ENCODE measurements around the gene PAX9. TPM values are rescaled to one million over a fixed set of nuclear protein-coding genes. Genes with fewer than 3 reads are reported as not detected.
"Not testable (repeated sequence)": the region's sequence is repeated elsewhere in the genome, so short reads cannot be mapped to it uniquely, and the experiment has no call there.

The PAX9 gene
- total RNA-seq, 1 donor from 2014 or later = 83.6 TPM

GRCh38 chr14:36674659-36675058 is 13.0 kb downstream of the PAX9 start:
- peak; percentile 20 for ATAC-seq

GRCh38 chr14:36675581-36675980 is 13.9 kb downstream of the PAX9 start:
- no peak for ATAC-seq

GRCh38 chr14:36676236-36676635 is 14.6 kb downstream of the PAX9 start:
- peak; percentile 27 for ATAC-seq

GRCh38 chr14:36682338-36682737 is 20.7 kb downstream of the PAX9 start:
- ATAC-seq = no peak

DNA sequence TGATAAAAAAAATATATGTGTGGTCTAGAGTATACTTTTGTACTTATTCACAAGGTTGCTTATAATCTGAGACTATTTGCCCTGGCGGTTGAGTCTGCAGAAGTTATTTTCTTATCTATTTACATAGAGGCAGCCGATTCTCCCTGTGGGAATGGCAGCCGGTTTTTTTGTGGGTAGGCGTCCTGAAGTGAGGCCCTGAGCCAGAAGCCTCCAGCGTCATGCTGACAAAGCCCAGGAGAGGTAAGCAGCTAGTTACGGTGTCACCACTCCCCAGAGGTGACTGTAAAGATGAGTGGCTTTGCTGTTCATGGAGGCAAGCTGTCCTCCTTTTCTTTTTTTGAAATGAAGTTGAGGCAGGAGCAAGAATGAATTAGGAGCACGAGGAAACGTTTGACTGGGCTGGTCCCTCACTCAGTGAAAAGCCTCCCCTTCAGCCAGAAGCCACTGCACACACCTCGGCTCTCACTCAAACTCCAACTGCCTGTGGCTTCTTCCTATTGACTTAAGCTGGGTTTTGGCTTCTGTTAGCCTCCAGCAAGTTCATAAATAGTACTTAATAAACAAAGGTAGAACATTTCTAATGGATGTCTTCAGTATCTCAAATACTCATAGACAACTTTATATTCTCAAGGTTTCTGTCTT is 21.5 kb downstream of the PAX9 start:
- ATAC-seq = peak; percentile 67

- no peak for ATAC-seq
These were observed 23.3 kb downstream of the PAX9 start for GRCh38 chr14:36684946-36685345.

- peak; percentile 57 for ATAC-seq
These were observed 28.8 kb downstream of the PAX9 start for GRCh38 chr14:36690311-36691040.

DNA sequence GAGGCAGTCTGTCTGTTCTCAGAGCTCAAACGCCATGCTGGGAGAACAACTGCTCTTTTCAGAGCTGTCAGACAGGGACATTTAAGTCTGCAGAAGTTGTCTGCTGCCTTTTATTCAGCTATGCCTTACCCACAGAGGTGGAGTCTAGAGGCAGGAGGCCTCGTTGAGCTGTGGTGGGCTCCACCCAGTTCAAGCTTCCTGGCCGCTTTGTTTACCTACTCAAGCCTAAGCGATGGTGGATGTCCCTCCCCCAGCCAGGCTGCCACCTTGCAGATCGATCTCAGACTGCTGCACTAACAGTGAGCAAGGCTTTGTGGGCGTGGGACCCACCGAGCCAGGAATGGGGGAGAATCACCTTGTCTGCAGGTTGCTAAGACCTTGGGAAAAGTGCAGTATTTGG is 37.8 kb downstream of the PAX9 start:
- ATAC-seq = not testable (repeated sequence)

- no peak for ATAC-seq
These were observed 39.0 kb downstream of the PAX9 start for GRCh38 chr14:36700651-36701050.

GRCh38 chr14:36701132-36701531 is 39.5 kb downstream of the PAX9 start:
- no peak for ATAC-seq

DNA sequence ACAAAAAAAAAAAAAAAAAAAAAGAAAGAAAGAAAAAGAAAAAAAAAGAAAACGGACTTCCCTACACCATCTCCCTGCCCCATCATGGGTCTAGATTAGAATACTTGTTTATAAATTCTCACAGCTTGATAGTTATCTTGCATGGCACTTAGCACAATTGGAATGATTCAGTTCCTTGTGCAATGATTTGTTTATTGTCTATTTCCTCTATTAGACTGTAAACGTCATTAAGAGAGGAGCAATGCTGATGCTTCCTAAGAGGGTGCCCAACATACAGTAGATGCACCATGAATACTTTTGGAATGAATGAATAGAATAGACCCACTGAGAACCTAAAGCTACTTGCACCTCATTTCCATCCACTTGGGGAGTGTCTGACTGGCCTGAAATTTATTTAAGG is 40.8 kb downstream of the PAX9 start:
- ATAC-seq = no peak

DNA sequence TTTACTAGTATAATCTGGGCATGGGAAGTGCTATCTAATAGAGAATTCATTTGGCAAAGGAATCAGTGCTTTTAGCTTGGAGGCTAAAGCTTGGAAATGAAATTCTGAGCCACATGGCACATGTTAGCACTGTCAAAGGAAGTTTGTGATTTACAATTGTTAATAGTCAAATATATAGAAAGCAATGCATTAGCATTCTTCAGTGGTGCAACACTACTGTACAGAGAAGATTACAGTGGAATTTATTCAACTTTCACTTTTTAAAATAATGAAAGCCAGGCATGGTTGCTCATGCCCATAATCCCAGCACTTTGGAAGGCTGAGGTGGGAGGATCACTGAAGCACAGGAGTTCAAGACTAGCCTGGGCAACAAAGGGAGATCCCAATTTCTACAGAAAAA is 45.9 kb downstream of the PAX9 start:
- ATAC-seq = no peak

DNA sequence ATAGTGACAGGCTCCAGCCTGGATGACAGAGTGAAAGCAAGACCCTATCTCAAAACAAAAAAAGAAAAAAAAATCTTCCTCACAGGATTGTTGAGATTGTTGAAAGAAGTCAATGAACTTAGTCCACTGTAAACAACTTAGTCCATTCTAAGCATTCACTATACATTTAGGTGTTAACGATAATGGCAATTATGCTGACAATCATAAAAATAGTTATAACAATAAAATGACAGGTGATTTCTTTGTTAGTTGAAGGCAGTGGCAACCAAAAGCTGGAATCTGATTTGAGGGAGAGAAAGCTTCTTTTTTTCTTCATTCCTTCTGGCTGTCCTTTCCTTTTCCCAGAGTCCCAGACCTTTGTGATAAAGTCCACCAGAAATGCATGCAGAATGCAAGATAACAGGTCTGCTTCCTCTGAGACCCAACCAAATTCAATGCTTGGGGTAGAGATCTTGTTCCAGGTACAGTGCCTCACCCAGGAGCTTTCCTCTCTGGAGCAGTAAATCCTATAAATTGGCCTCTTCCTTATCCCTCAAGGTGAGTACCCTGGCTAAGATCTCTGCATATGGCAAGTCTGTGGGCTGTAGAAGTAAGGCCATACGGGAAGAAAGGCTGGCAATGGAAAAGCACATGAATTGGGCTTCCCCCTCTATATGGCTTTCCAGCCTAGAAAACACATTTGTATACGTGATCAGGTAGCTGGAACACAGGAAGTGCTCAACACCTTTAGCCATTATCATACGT is 52.5 kb downstream of the PAX9 start:
- ATAC-seq = no peak

- peak; percentile 92 for ATAC-seq
These were observed 55.0 kb downstream of the PAX9 start for GRCh38 chr14:36716614-36717184.

DNA sequence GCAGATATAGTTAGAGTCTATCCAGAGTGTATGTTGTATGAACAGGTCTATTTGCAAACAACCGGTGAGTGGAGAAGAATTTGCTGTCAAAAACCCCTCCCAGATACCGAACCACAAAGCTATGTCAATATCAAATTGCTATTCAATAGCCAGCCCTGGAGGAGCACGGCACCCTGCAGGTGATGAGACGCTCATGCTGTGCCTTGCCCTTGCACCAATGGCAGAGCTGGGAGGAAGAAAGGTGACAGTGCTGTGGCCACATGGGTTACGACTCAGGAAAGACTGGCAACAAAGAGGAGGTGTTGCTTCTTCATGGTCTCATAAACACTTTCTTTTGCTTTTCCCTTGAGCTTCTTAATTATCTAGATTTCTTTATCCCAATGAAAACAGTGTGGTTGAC is 55.7 kb downstream of the PAX9 start:
- peak; percentile 22 for ATAC-seq

DNA sequence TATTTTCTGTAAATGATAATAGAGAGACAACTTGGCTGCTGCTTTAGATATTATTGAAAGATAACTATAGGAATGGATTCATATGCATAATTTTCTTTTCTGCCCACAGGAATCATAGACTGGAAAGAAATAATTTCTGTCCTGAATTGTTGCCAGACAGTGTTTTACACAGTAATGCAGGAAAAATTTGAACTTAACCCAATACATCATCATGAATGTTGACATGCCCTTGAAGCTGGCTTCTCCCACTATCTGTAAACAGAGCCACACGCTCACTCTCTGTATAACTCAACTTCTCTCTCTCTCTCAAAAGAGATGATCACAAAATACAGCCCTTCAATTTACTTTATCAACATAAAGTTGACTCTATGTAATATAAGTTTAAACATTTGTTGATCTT is 56.6 kb downstream of the PAX9 start:
- ATAC-seq = no peak

- no peak for ATAC-seq
These were observed 58.2 kb downstream of the PAX9 start for GRCh38 chr14:36719823-36720222.

GRCh38 chr14:36720657-36721056 is 59.0 kb downstream of the PAX9 start:
- ATAC-seq = no peak

DNA sequence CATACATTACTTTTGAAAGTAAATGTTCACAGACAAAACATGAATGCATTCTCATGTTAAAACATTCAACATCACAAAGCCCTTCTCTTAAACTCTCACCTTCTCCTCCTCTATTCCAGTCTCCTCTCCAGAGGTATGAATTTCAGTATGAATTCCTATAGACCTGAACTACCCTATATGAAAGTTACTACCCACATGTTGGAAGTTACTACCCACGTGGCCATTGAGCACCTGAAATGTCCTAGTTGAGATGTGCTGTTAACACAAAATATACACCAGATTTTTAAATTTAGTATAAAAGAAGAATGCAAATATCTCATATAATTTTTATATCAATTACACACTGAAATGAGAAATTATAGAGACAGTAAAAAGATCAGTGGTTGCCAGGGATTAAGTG is 60.2 kb downstream of the PAX9 start:
- no peak for ATAC-seq

DNA sequence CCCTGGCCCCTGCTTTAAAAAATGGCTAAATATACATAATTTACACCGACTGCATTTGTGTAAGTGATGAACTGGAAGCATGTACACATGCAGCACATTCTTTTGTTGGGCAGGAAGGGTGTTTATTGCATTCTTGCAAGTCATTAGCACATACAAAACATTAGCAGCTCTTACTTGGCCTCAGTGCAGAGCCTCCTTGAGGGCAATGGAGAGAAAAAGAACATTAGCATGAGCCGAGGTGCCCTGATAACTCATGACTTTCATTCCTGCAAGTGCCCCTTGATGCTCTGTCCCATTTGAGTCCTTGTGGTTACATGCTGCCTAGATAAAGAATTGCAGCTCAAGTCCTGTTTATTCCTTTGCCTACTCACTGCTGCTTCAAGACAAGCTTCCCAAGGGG is 61.9 kb downstream of the PAX9 start:
- no peak for ATAC-seq

DNA sequence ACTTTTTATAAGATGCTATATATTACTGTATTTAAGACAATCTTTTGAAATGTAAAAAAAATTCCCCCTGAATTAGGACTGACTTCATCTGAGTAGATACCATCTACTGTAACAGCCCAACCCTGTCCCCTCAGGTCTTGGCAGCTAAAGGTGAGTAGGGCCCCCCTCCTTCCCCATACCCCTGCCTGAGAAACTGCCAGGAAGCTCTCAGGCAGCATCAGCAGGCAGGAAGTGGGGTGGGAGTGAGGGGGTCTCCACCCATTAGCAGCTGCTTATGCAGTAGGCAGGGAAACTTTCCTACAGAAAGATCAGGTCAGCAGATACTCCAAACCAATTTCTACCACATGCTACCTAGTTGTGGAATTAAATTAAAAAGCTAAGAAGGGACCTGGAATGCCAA is 62.5 kb downstream of the PAX9 start:
- ATAC-seq = no peak

DNA sequence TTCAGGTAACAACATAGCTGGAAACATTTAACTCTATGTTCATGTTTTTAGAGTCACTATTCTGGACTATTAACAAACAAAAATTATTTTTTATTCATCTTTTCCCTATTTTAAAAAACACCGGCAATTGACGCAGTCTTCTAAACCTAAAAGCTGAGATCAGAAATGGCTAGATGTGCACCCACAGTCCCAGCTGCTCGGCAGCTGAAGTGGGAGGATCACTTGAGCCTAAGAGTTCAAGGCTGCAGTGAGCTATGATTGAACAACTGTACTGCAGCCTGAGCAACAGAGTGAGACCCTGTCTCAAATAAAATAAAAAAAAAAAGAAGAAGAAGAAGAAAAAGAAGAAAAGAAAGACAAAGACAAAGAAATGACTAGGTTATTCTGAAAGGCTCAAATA is 64.5 kb downstream of the PAX9 start:
- ATAC-seq = no peak

Data from esophagus mucosa (tissue), 1 donor.